Motor neuron (in vitro differentiated cells): ENCODE data around the gene ERC2. TPM values are rescaled to one million over a fixed set of nuclear protein-coding genes. Genes with fewer than 3 reads are reported as not detected.

ENCODE experiments used
- ATAC-seq, 8 experiments: fragments of 200-7000 bp; cut with Tn5 transposase; replicated peaks in 6 of 8; 2 replicates each; pipeline ENCODE4 v1.8.0; 2021; ENCODE audit warnings: mild to moderate bottlenecking in 8 of 8, moderate library complexity in 8 of 8
- H3K27ac ChIP-seq, 2 donors: fragments of 250-450 bp; sonication (Bioruptor Pico); 2 replicates each; pipeline ENCODE4 v1.9.0; 2021; ENCODE audit warnings: antibody characterized with exemption in 2 of 2, mild to moderate bottlenecking in 2 of 2, moderate library complexity in 1 of 2
- H3K4me1 ChIP-seq, 2 donors: fragments of 250-450 bp; sonication (Bioruptor Pico); replicated peaks in 1 of 2; 2 replicates each; pipeline ENCODE4 v1.6.1; 2021; ENCODE audit warnings: antibody characterized with exemption in 2 of 2, mild to moderate bottlenecking in 2 of 2, moderate library complexity in 1 of 2
- H3K4me3 ChIP-seq, 5 donors: fragments of 250-450 bp; sonication (Bioruptor Pico); 2 replicates each; pipeline ENCODE4 v1.9.0; 2021; ENCODE audit warnings: antibody characterized with exemption in 5 of 5, mild to moderate bottlenecking in 5 of 5, moderate library complexity in 4 of 5
- WGBS, 10 experiments: fragments of 450-650 bp; shearing (Covaris generic); methylation state at CpG; one replicate each; pipeline ENCODE4 v1.0.0; 2022; 5-methylcytosine and 5-hydroxymethylcytosine counted together
- in situ Hi-C, 9 experiments: fragments of 400-800 bp; cut with MboI; loops; one replicate each; pipeline ENCODE4 v1.15.0; 2021; ENCODE audit warnings: low sequenced_read_pairs in 9 of 9, low pct_unique_long_range_greater_than_20kb in 2 of 9; ENCODE audit not compliant: unreplicated experiment in 9 of 9
- total RNA-seq, 8 experiments: library from RNA; unstranded; fragments of 300-600 nt; gene quantifications; 2 replicates each; pipeline versions ENCODE4 v1.2.3 to v1.2.4, GENCODE V29; 2022

ERC2 gene
- total RNA-seq, 8 experiments from 2014 or later: 1.0 to 28.0 (median 18.2) TPM

GRCh38 chr3:55622116-55622515 lies 846.2 kb downstream of the ERC2 start:
- in situ Hi-C loops: no loop called here
- ATAC-seq: no peak
- WGBS, 10 experiments: 38 to 100% (median 80%) methylated on average over 1 to 3 of the region's 3 CpGs; no CpG with 5 or more reads in 1 of the 10 experiments

GRCh38 chr3:55621648-55622047 lies 846.6 kb downstream of the ERC2 start:
- ATAC-seq: no peak
- 17 to 100% (median 100%) methylated on average over 1 to 2 of the region's 2 CpGs; no CpG with 5 or more reads in 4 of the 10 experiments for WGBS, 10 experiments
- H3K4me3 ChIP-seq: no peak overlapping the region
- H3K27ac ChIP-seq: no peak overlapping the region
- no peaks in the 10 kb centered on the region for H3K4me1 ChIP-seq
- in situ Hi-C loops: no loop called here

More at GRCh38 chr3:55622116-55622515, 846.2 kb downstream of the ERC2 start:
- no peaks in the 10 kb centered on the region for H3K4me1 ChIP-seq
- H3K4me3 ChIP-seq: no peak overlapping the region
- H3K27ac ChIP-seq: no peak overlapping the region

GRCh38 chr3:55621026-55621422 lies 847.2 kb downstream of the ERC2 start:
- no peak for ATAC-seq
- 17 to 100% (median 83%) methylated on average over 1 to 3 of the region's 3 CpGs; no CpG with 5 or more reads in 2 of the 10 experiments for WGBS, 10 experiments
- in situ Hi-C loops: no loop called here
- Histone ChIP-seq H3K4me1 (no peaks in the 10 kb centered on the region), H3K4me3 (no peak overlapping the region), H3K27ac (no peak overlapping the region)

GRCh38 chr3:55620351-55621025 lies 847.8 kb downstream of the ERC2 start:
- peaks cover 0 to 2% of the 10 kb centered on the region in 2 donors for H3K4me1 ChIP-seq
- no peak for ATAC-seq
- WGBS, 10 experiments: 75 to 91% (median 85%) methylated on average over 4 to 11 of the region's 12 CpGs; no CpG with 5 or more reads in 1 of the 10 experiments
- H3K4me3 ChIP-seq: no peak overlapping the region
- in situ Hi-C loops: no loop called here
- no peak overlapping the region for H3K27ac ChIP-seq

- Histone ChIP-seq H3K27ac (no peak overlapping the region), H3K4me3 (no peak overlapping the region), H3K4me1 (peaks cover 0 to 4% of the 10 kb centered on the region in 2 donors)
- peak in 1 of 8 experiments; percentile 41 for ATAC-seq
- in situ Hi-C loops: no loop called here
- WGBS, 10 experiments: 19 to 95% (median 76%) methylated on average over 1 to 10 of the region's 10 CpGs
Measured at GRCh38 chr3:55619046-55619808, 849.0 kb downstream of the ERC2 start.

GRCh38 chr3:55617385-55617784 lies 850.9 kb downstream of the ERC2 start:
- in situ Hi-C loops: no loop called here
- ATAC-seq: no peak
- no peak overlapping the region for H3K4me3 ChIP-seq
- no peak overlapping the region for H3K27ac ChIP-seq
- 12 to 83% (median 66%) methylated on average over 1 to 4 of the region's 4 CpGs for WGBS, 10 experiments
- peaks cover 0 to 4% of the 10 kb centered on the region in 2 donors for H3K4me1 ChIP-seq

- no peak for ATAC-seq
- WGBS, 10 experiments: 51 to 100% (median 90%) methylated on average over 1 to 3 of the region's 3 CpGs; no CpG with 5 or more reads in 1 of the 10 experiments
- in situ Hi-C loops: no loop called here
- Histone ChIP-seq H3K27ac (no peak overlapping the region), H3K4me1 (peaks cover 0 to 4% of the 10 kb centered on the region in 2 donors), H3K4me3 (no peak overlapping the region)
Measured at GRCh38 chr3:55616803-55617202, 851.5 kb downstream of the ERC2 start.

- no peak overlapping the region for H3K4me3 ChIP-seq
- peak in 1 of 8 experiments; percentile 77 for ATAC-seq
- H3K27ac ChIP-seq: no peak overlapping the region
- 8 to 70% (median 34%) methylated on average over 2 to 8 of the region's 8 CpGs for WGBS, 10 experiments
- in situ Hi-C loops: no loop called here
- H3K4me1 ChIP-seq: peaks cover 4 to 5% of the 10 kb centered on the region in 2 donors
Measured at GRCh38 chr3:55615694-55616295, 852.5 kb downstream of the ERC2 start.

GRCh38 chr3:55615039-55615693 lies 853.1 kb downstream of the ERC2 start:
- no peak for ATAC-seq
- in situ Hi-C loops: no loop called here

GRCh38 chr3:55611121-55611520 lies 857.1 kb downstream of the ERC2 start:
- no peak for ATAC-seq
- in situ Hi-C loops: no loop called here
- Histone ChIP-seq H3K27ac (no peak overlapping the region), H3K4me1 (peaks cover 11 to 18% of the 10 kb centered on the region in 2 donors), H3K4me3 (no peak overlapping the region)
- WGBS, 10 experiments: 0 to 83% (median 60%) methylated on average over 1 of the region's 1 CpG; no CpG with 5 or more reads in 5 of the 10 experiments

More at GRCh38 chr3:55615039-55615693, 853.1 kb downstream of the ERC2 start:
- no peak overlapping the region for H3K4me3 ChIP-seq
- 32 to 100% (median 71%) methylated on average over 2 to 4 of the region's 4 CpGs; no CpG with 5 or more reads in 1 of the 10 experiments for WGBS, 10 experiments
- peaks cover 4 to 5% of the 10 kb centered on the region in 2 donors for H3K4me1 ChIP-seq
- H3K27ac ChIP-seq: no peak overlapping the region

GRCh38 chr3:55609230-55609827 lies 858.9 kb downstream of the ERC2 start:
- 40 to 100% (median 95%) methylated on average over 1 to 7 of the region's 10 CpGs; no CpG with 5 or more reads in 1 of the 10 experiments for WGBS, 10 experiments
- peaks cover 7 to 21% of the 10 kb centered on the region in 2 donors for H3K4me1 ChIP-seq
- in situ Hi-C loops: no loop called here
- H3K27ac ChIP-seq: no peak overlapping the region
- no peak for ATAC-seq
- H3K4me3 ChIP-seq: no peak overlapping the region

- Histone ChIP-seq H3K27ac (peak overlapping the region in 1 of 2 donors; percentile 17), H3K4me1 (peaks cover 10 to 28% of the 10 kb centered on the region in 2 donors), H3K4me3 (no peak overlapping the region)
- in situ Hi-C loops: no loop called here
- no peak for ATAC-seq
- 47 to 94% (median 81%) methylated on average over 3 to 8 of the region's 8 CpGs for WGBS, 10 experiments
Measured at GRCh38 chr3:55608301-55608937, 859.8 kb downstream of the ERC2 start.
